Tibial nerve (tissue), 4 donors: ENCODE data around the gene FAM227A. TPM values are rescaled to one million over a fixed set of nuclear protein-coding genes. Genes with fewer than 3 reads are reported as not detected.

Experiments used
- DNase-seq, 2 donors: peaks; one replicate each; pipeline ENCODE4 v3.0.0-alpha.2; 2019; ENCODE audit warnings: low spot score in 2 of 2
- H3K27ac ChIP-seq, 4 donors: fragments of 200-600 bp; sonication (generic) in 3 of 4; one replicate each; pipeline ENCODE4 v1.5.1; 2017 to 2019; ENCODE audit warnings: mild to moderate bottlenecking in 1 of 4
- H3K27me3 ChIP-seq, 2 donors: fragments of 200-600 bp; sonication (generic) in 1 of 2; one replicate each; pipeline versions ENCODE4 v1.5.1 to v1.6.0; 2017 to 2019
- H3K36me3 ChIP-seq, 3 donors: fragments of 200-600 bp; sonication (generic); one replicate each; pipeline ENCODE4 v1.5.1; 2018 to 2019
- H3K4me1 ChIP-seq, 4 donors: fragments of 200-600 bp; sonication (generic) in 3 of 4; one replicate each; pipeline ENCODE4 v1.5.1; 2017 to 2019
- H3K4me3 ChIP-seq, 4 donors: fragments of 200-600 bp; sonication (generic) in 3 of 4; one replicate each; pipeline ENCODE4 v1.5.1; 2017 to 2019; ENCODE audit warnings: mild to moderate bottlenecking in 1 of 4, moderate library complexity in 1 of 4
- H3K9me3 ChIP-seq, 4 donors: fragments of 200-600 bp; sonication (generic) in 3 of 4; one replicate each; pipeline ENCODE4 v1.5.1; 2017 to 2019
- EP300 ChIP-seq, 2 donors: sonication (generic); formaldehyde crosslinking; IDR thresholded peaks; one replicate each; pipeline ENCODE4 v1.6.1; 2017; ENCODE audit warnings: antibody characterized with exemption in 2 of 2, mild to moderate bottlenecking in 1 of 2
- POLR2A ChIP-seq, 2 donors: fragments of 450-650 bp; IDR thresholded peaks; one replicate each; pipeline ENCODE4 v1.6.1; 2017; ENCODE audit warnings: antibody characterized with exemption in 2 of 2, mild to moderate bottlenecking in 2 of 2, moderate library complexity in 2 of 2
- WGBS, 2 donors: methylation state at CpG; one replicate each; pipeline ENCODE4 v1.1.5; 2018; 5-methylcytosine and 5-hydroxymethylcytosine counted together
- total RNA-seq, 4 donors: library from RNA; depleted of rRNA; stranded (reverse); fragments of >200 nt; gene quantifications; one replicate each; pipeline ENCODE4 v1.1.0, GENCODE V29; 2016
- TF ChIP-seq, protein P1 (sequence below), 5 experiments: fragments of 200-600 bp in 3 of 5; fragments of 450-650 bp in 2 of 5; sonication (generic) in 3 of 5; IDR thresholded peaks; one replicate each; pipeline ENCODE4 v1.5.1; 2016 to 2019; ENCODE audit warnings: antibody characterized with exemption in 5 of 5, mild to moderate bottlenecking in 3 of 5, moderate library complexity in 2 of 5

Gene FAM227A
- total RNA-seq, 4 donors from 2014 or later = 1.3 to 10.2 (median 6.7) TPM

DNA sequence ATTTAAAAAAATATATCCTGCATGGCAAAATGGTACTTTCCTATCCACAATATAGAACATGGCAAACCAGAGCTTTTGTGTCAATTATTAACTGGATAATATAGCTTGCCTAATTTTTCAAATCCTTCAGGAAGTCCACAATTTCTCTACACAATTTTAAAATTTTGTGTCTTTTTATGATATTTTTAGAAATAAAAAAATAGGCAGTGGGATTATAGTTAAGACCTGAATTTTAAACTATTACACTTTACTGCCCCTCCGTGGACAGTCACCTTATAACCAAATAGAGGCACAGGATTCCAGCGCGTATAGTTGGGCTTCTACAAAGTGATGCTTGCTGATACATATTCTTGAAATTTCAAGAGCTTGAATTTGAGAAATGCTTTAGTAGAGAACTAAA is 84.1 kb downstream of the FAM227A start:
- no peak for TF ChIP-seq EP300 (IDR thresholded peaks at IDR 0.05)
- TF ChIP-seq, protein P1, sequence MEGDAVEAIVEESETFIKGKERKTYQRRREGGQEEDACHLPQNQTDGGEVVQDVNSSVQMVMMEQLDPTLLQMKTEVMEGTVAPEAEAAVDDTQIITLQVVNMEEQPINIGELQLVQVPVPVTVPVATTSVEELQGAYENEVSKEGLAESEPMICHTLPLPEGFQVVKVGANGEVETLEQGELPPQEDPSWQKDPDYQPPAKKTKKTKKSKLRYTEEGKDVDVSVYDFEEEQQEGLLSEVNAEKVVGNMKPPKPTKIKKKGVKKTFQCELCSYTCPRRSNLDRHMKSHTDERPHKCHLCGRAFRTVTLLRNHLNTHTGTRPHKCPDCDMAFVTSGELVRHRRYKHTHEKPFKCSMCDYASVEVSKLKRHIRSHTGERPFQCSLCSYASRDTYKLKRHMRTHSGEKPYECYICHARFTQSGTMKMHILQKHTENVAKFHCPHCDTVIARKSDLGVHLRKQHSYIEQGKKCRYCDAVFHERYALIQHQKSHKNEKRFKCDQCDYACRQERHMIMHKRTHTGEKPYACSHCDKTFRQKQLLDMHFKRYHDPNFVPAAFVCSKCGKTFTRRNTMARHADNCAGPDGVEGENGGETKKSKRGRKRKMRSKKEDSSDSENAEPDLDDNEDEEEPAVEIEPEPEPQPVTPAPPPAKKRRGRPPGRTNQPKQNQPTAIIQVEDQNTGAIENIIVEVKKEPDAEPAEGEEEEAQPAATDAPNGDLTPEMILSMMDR (IDR thresholded peaks at IDR 0.05) = peak; percentile 37 to 49 (median 45)
- no peak for TF ChIP-seq POLR2A (IDR thresholded peaks at IDR 0.05)
- Histone ChIP-seq H3K27me3 (no peaks in the 10 kb centered on the region), H3K27ac (no peak overlapping the region), H3K4me3 (no peak overlapping the region), H3K36me3 (no peaks in the 10 kb centered on the region), H3K4me1 (peaks cover 0 to 39% (median 9%) of the 10 kb centered on the region in 4 donors), H3K9me3 (no peaks in the 10 kb centered on the region)
- DNase-seq = peak in 1 of 2 donors; percentile 62
- WGBS, 2 donors = 5 to 7% methylated on average over 3 of the region's 3 CpGs

- TF ChIP-seq POLR2A (IDR thresholded peaks at IDR 0.05) (peak in 1 of 2 donors; percentile 7), EP300 (IDR thresholded peaks at IDR 0.05) (peak in 1 of 2 donors; percentile 28)
- TF ChIP-seq, protein P1 (IDR thresholded peaks at IDR 0.05) = peak in 2 of 5 experiments; percentile 2 to 17
- H3K27me3 ChIP-seq = no peaks in the 10 kb centered on the region
- no peaks in the 10 kb centered on the region for H3K9me3 ChIP-seq
- peak in 1 of 2 donors; percentile 42 for DNase-seq
- peaks cover 0 to 45% (median 11%) of the 10 kb centered on the region in 4 donors for H3K4me1 ChIP-seq
- WGBS, 2 donors = 2 to 3% methylated on average over 14 of the region's 14 CpGs
- H3K36me3 ChIP-seq = no peaks in the 10 kb centered on the region
- peak overlapping the region; percentile 82 to 95 (median 92) for H3K27ac ChIP-seq
- H3K4me3 ChIP-seq = peak overlapping the region; percentile 51 to 73 (median 70)
Measured at GRCh38 chr22:38570779-38571364, 85.3 kb downstream of the FAM227A start.

DNA sequence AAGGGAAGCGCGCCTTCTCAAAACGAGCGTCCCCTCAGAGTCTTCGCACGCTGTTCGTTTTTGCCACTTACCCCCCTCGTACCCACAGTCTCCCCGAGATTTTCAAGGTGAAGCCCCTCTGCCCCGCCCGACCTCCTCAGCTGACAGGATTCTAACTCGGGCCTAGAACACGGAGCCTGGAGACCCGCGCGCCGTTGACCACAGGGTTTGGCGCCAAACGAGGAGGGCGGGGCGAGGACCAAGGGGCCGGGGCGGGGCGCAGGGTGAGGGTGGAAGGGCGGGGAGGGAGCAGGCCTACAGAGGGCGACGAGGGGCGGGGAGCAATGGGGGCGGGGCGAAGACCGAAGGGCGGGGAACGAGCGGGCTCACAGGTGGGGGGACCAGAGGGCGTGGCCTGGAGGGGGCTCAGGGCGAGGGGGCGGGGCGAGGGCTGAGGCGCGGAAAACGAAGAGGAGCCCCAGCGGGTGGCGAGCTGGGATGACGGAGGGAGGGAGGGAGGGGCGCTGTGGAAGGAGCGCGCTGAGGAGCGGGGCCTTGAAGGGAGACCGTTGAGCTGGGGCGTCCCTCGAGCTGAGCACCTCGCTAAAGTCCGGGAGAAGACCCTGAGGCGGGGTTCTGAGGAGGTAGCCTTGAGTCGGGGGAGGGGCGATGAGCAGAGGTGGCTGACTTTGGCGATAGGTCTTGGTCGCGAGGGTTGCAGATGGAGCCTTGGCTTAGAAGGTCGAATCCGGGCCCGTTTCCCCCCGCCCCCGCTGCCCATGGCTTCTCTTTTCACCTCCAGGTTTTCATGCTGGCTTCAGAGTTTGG is 86.0 kb downstream of the FAM227A start, which contains the start of gene DMC1:
Gene DMC1 (minus strand): TSS at position 212 of the 807 bp plus-strand sequence. CDS start 1,927 bp downstream, outside the sequence.
- H3K9me3 ChIP-seq = no peaks in the 10 kb centered on the region
- H3K27ac ChIP-seq = peak within 1 kb of the TSS; percentile 82 to 95 (median 92)
- TF ChIP-seq, protein P1 (IDR thresholded peaks at IDR 0.05) = peak in 1 of 5 experiments; percentile 18
- TF ChIP-seq POLR2A (IDR thresholded peaks at IDR 0.05) (peak; percentile 27 to 62), EP300 (IDR thresholded peaks at IDR 0.05) (peak in 1 of 2 donors; percentile 73)
- peak; percentile 91 to 92 for DNase-seq
- H3K27me3 ChIP-seq = no peaks in the 10 kb centered on the region
- 1 to 2% methylated on average over 38 to 39 of the region's 64 CpGs for WGBS, 2 donors
- H3K36me3 ChIP-seq = no peaks in the 10 kb centered on the region
- peaks cover 0 to 45% (median 11%) of the 10 kb centered on the region in 4 donors for H3K4me1 ChIP-seq
- peak within 1 kb of the TSS; percentile 51 to 73 (median 70) for H3K4me3 ChIP-seq

- Histone ChIP-seq H3K4me3 (peak overlapping the region; percentile 51 to 73 (median 70)), H3K27me3 (no peaks in the 10 kb centered on the region), H3K4me1 (peaks cover 0 to 45% (median 11%) of the 10 kb centered on the region in 4 donors), H3K9me3 (no peaks in the 10 kb centered on the region), H3K27ac (peak overlapping the region; percentile 82 to 95 (median 92)), H3K36me3 (no peaks in the 10 kb centered on the region)
- WGBS, 2 donors = 21 to 23% methylated on average over 29 to 32 of the region's 32 CpGs
- TF ChIP-seq, protein P1 (IDR thresholded peaks at IDR 0.05) = no peak
- TF ChIP-seq EP300 (IDR thresholded peaks at IDR 0.05) = no peak
- no peak for TF ChIP-seq POLR2A (IDR thresholded peaks at IDR 0.05)
- no peak for DNase-seq
Measured at GRCh38 chr22:38569181-38569971, 86.8 kb downstream of the FAM227A start.
